ENCODE data around the gene HERC6. TPM values are rescaled to one million over a fixed set of nuclear protein-coding genes. Genes with fewer than 3 reads are reported as not detected.

HERC6 gene
- total RNA-seq, 1 donor from 2014 or later = 7.3 TPM

DNA sequence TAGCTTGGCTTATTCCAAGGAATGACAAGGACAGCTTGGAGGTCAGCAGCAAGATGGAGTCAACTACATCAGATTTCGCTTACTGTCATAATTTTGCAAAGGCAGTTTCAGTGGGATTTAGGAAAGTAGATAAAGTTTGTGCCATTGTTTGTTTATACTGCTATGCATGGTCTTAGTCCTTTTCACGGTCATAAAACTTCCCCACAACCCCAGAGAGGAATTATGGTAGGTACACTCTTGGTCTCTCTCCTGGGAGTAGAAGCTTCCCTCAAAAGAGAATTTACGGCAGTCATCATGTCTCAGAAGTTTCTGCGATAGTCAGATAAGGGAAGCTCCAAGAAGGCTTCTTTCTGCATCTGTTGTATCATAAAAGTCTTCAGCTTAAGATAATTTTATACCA, 27.9 kb upstream of the HERC6 start:
- TF ChIP-seq, protein P1, sequence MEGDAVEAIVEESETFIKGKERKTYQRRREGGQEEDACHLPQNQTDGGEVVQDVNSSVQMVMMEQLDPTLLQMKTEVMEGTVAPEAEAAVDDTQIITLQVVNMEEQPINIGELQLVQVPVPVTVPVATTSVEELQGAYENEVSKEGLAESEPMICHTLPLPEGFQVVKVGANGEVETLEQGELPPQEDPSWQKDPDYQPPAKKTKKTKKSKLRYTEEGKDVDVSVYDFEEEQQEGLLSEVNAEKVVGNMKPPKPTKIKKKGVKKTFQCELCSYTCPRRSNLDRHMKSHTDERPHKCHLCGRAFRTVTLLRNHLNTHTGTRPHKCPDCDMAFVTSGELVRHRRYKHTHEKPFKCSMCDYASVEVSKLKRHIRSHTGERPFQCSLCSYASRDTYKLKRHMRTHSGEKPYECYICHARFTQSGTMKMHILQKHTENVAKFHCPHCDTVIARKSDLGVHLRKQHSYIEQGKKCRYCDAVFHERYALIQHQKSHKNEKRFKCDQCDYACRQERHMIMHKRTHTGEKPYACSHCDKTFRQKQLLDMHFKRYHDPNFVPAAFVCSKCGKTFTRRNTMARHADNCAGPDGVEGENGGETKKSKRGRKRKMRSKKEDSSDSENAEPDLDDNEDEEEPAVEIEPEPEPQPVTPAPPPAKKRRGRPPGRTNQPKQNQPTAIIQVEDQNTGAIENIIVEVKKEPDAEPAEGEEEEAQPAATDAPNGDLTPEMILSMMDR (IDR thresholded peaks at IDR 0.05; ENCODE audit: unreplicated experiment) = no peak
- DNase-seq (ENCODE audit: low spot score, unreplicated experiment) = no peak
- no peaks in the 10 kb centered on the region for H3K36me3 Mint-ChIP-seq (ENCODE audit: insufficient read depth)

DNA sequence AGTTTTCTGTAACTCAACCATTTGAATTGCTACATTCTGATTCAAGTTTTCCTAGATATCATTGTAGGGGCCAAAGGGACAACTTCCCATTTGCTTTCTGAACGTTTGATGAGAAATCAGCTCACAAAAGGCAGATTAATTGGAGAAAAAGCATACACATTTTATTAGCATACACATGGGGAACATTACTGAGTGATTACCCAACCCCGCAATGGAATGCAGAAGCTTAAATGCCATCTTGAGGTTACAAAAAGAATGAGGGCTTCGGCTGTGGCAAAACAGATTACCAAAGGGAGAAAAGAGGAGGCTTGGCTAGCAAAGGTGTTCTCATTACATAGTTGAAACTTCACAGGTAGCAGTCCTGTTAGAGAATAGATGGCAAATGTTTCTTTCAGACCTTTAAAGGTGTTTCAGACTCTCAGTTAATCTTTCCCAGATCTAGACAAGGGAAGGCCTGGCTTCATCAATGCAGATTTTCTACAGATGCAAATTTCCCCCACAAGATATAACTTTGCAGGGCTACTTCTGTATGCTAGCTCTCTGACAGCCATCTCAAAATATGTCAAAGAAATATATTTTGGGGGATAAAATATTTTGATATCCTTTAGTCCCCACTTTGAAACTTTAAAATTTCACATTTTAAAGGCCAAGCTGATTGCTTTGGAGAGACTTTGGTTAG, 26.5 kb upstream of the HERC6 start:
- no peak for DNase-seq (ENCODE audit: low spot score, unreplicated experiment)
- H3K27ac Mint-ChIP-seq = no peak overlapping the region
- TF ChIP-seq, protein P1 (IDR thresholded peaks at IDR 0.05; ENCODE audit: unreplicated experiment) = no peak

More for the DNA sequence above, 27.9 kb upstream of the HERC6 start:
- Mint-ChIP-seq H3K27me3 (no peaks in the 10 kb centered on the region), H3K4me3 (ENCODE audit: low read depth) (no peak overlapping the region), H3K9me3 (ENCODE audit: low read depth) (peaks cover 8% of the 10 kb centered on the region), H3K27ac (no peak overlapping the region), H3K4me1 (ENCODE audit: low read depth) (no peaks in the 10 kb centered on the region)

GRCh38 chr4:88353324-88353723, 25.3 kb upstream of the HERC6 start:
- H3K36me3 Mint-ChIP-seq (ENCODE audit: insufficient read depth) = no peaks in the 10 kb centered on the region
- H3K4me3 Mint-ChIP-seq (ENCODE audit: low read depth) = no peak overlapping the region
- no peak overlapping the region for H3K27ac Mint-ChIP-seq
- no peak for DNase-seq (ENCODE audit: low spot score, unreplicated experiment)
- no peaks in the 10 kb centered on the region for H3K4me1 Mint-ChIP-seq (ENCODE audit: low read depth)
- peaks cover 10% of the 10 kb centered on the region for H3K9me3 Mint-ChIP-seq (ENCODE audit: low read depth)
- TF ChIP-seq, protein P1 (IDR thresholded peaks at IDR 0.05; ENCODE audit: unreplicated experiment) = no peak
- H3K27me3 Mint-ChIP-seq = no peaks in the 10 kb centered on the region

More for the DNA sequence above, 26.5 kb upstream of the HERC6 start:
- no peaks in the 10 kb centered on the region for H3K4me1 Mint-ChIP-seq (ENCODE audit: low read depth)
- no peaks in the 10 kb centered on the region for H3K27me3 Mint-ChIP-seq
- no peaks in the 10 kb centered on the region for H3K36me3 Mint-ChIP-seq (ENCODE audit: insufficient read depth)
- H3K9me3 Mint-ChIP-seq (ENCODE audit: low read depth) = peaks cover 8% of the 10 kb centered on the region
- H3K4me3 Mint-ChIP-seq (ENCODE audit: low read depth) = no peak overlapping the region

DNA sequence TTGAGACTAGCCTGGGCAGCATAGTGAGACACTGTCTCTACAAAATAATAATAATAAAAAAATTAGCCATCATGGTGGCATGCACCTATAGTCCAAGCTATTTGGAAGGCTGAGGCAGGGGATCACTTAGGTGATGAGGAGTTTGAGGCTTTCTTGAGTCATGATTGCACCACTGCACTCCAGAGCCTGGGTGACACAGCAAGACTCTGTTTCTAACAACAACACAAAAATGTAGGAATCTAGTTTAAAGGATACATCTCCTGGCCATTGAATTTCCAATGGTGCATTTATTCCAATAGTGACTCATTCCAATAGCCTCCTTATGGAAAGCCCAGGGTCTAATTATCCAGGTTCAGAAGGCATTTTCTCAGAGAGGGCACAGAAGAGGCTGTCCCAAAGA, 21.9 kb upstream of the HERC6 start:
- H3K9me3 Mint-ChIP-seq (ENCODE audit: low read depth) = peaks cover 15% of the 10 kb centered on the region
- H3K4me1 Mint-ChIP-seq (ENCODE audit: low read depth) = no peaks in the 10 kb centered on the region
- no peaks in the 10 kb centered on the region for H3K27me3 Mint-ChIP-seq
- H3K4me3 Mint-ChIP-seq (ENCODE audit: low read depth) = no peak overlapping the region
- TF ChIP-seq, protein P1 (IDR thresholded peaks at IDR 0.05; ENCODE audit: unreplicated experiment) = no peak
- H3K27ac Mint-ChIP-seq = no peak overlapping the region
- DNase-seq (ENCODE audit: low spot score, unreplicated experiment) = no peak
- H3K36me3 Mint-ChIP-seq (ENCODE audit: insufficient read depth) = no peaks in the 10 kb centered on the region

- Mint-ChIP-seq H3K9me3 (ENCODE audit: low read depth) (peaks cover 14% of the 10 kb centered on the region), H3K27me3 (no peaks in the 10 kb centered on the region), H3K4me3 (ENCODE audit: low read depth) (no peak overlapping the region), H3K4me1 (ENCODE audit: low read depth) (no peaks in the 10 kb centered on the region), H3K27ac (no peak overlapping the region), H3K36me3 (ENCODE audit: insufficient read depth) (no peaks in the 10 kb centered on the region)
- DNase-seq (ENCODE audit: low spot score, unreplicated experiment) = no peak
- TF ChIP-seq, protein P1 (IDR thresholded peaks at IDR 0.05; ENCODE audit: unreplicated experiment) = no peak
These were observed 21.4 kb upstream of the HERC6 start for GRCh38 chr4:88357262-88357661.

Measured in progenitor cell of endocrine pancreas (in vitro differentiated cells).